NCI-H2107 (cell line): ENCODE measurements around the gene BTG3.

Source experiments
- DNase-seq: peaks from one replicate; lab custom pipeline; 2025; lab: John Stamatoyannopoulos, UW

Gene BTG3

GRCh38 chr21:17585875-17586450 is 26.7 kb downstream of the BTG3 start:
- peak; percentile 37 for DNase-seq

GRCh38 chr21:17583898-17584297 is 28.8 kb downstream of the BTG3 start:
- DNase-seq = no peak

- DNase-seq = no peak
These were observed 32.4 kb downstream of the BTG3 start for GRCh38 chr21:17580319-17580718.

GRCh38 chr21:17578876-17579275 is 33.8 kb downstream of the BTG3 start:
- DNase-seq = no peak

- DNase-seq = no peak
These were observed 34.5 kb downstream of the BTG3 start for GRCh38 chr21:17578162-17578561.

- DNase-seq = no peak
These were observed 35.0 kb downstream of the BTG3 start for GRCh38 chr21:17577701-17578100.

GRCh38 chr21:17576080-17576835 is 36.4 kb downstream of the BTG3 start:
- DNase-seq = no peak

GRCh38 chr21:17575076-17575475 is 37.6 kb downstream of the BTG3 start:
- no peak for DNase-seq

GRCh38 chr21:17572431-17572830 is 40.3 kb downstream of the BTG3 start:
- no peak for DNase-seq

- no peak for DNase-seq
These were observed 41.9 kb downstream of the BTG3 start for GRCh38 chr21:17570786-17571185.

GRCh38 chr21:17560377-17561025 is 52.2 kb downstream of the BTG3 start:
- DNase-seq = no peak

GRCh38 chr21:17554679-17555465 is 57.8 kb downstream of the BTG3 start:
- no peak for DNase-seq

- DNase-seq = no peak
These were observed 58.6 kb downstream of the BTG3 start for GRCh38 chr21:17554120-17554519.

- no peak for DNase-seq
These were observed 60.3 kb downstream of the BTG3 start for GRCh38 chr21:17552410-17552809.

- no peak for DNase-seq
These were observed 61.9 kb downstream of the BTG3 start for GRCh38 chr21:17550671-17551308.

GRCh38 chr21:17548262-17548661 is 64.4 kb downstream of the BTG3 start:
- DNase-seq = no peak

GRCh38 chr21:17545007-17545406 is 67.7 kb downstream of the BTG3 start:
- DNase-seq = no peak
